ENCODE results near the gene CEP76.

Gene CEP76

GRCh38 chr18:12702221-12703095 lies at the start of gene CEP76, which contains the start of gene PSMG2:
CEP76 (minus strand) TSS chr18:12702723; CDS start chr18:12702548, 175 bp downstream.
PSMG2 (plus strand) TSS chr18:12703042; CDS start chr18:12703108, 66 bp downstream.
- DNase-seq: peak; percentile 77

GRCh38 chr18:12751891-12752290 lies 49.4 kb upstream of the CEP76 start:
- DNase-seq: no peak

- no peak for DNase-seq
Measured at GRCh38 chr18:12751503-12751884, 49.0 kb upstream of the CEP76 start.

- no peak for DNase-seq
Measured at GRCh38 chr18:12750715-12751502, 48.4 kb upstream of the CEP76 start.

GRCh38 chr18:12750076-12750714 lies 47.7 kb upstream of the CEP76 start:
- DNase-seq: no peak

- no peak for DNase-seq
Measured at GRCh38 chr18:12749121-12749520, 46.6 kb upstream of the CEP76 start.

GRCh38 chr18:12748671-12749070 lies 46.1 kb upstream of the CEP76 start:
- DNase-seq: no peak

GRCh38 chr18:12747530-12748315 lies 45.2 kb upstream of the CEP76 start:
- DNase-seq: no peak

- no peak for DNase-seq
Measured at GRCh38 chr18:12745095-12745795, 42.7 kb upstream of the CEP76 start.

GRCh38 chr18:12744103-12744502 lies 41.6 kb upstream of the CEP76 start:
- DNase-seq: peak; percentile 4

GRCh38 chr18:12742453-12742852 lies 39.9 kb upstream of the CEP76 start:
- DNase-seq: no peak

GRCh38 chr18:12741351-12741750 lies 38.8 kb upstream of the CEP76 start:
- peak; percentile 44 for DNase-seq

GRCh38 chr18:12737243-12737902 lies 34.9 kb upstream of the CEP76 start:
- DNase-seq: no peak

GRCh38 chr18:12726774-12727550 lies 24.4 kb upstream of the CEP76 start:
- peak; percentile 53 for DNase-seq

- DNase-seq: no peak
Measured at GRCh38 chr18:12726331-12726730, 23.8 kb upstream of the CEP76 start.

GRCh38 chr18:12722731-12723130 lies 20.2 kb upstream of the CEP76 start:
- DNase-seq: no peak

- no peak for DNase-seq
Measured at GRCh38 chr18:12721495-12722275, 19.2 kb upstream of the CEP76 start.

- no peak for DNase-seq
Measured at GRCh38 chr18:12711446-12711845, 8.9 kb upstream of the CEP76 start.

GRCh38 chr18:12703664-12704063 lies 1.1 kb upstream of the CEP76 start:
- DNase-seq: no peak
